ENCODE measurements around the gene CPEB2.
A peak's percentile ranks its signal among the peaks of the same experiment; 100 is the strongest.
"Not testable (repeated sequence)": the region's sequence is repeated elsewhere in the genome, so short reads cannot be mapped to it uniquely, and the experiment has no call there.

CPEB2 gene

GRCh38 chr4:15084780-15085179 lies 82.5 kb downstream of the CPEB2 start:
- TF ChIP-seq Cebpa-rat (IDR thresholded peaks at IDR 0.05) = no peak
- Histone ChIP-seq H3K4me1 (no peaks in the 10 kb centered on the region), H3K9me3 (replicated peaks in 1 of 11) (peaks cover 15 to 23% (median 19%) of the 10 kb centered on the region in 11 experiments), H3K27ac (no peak overlapping the region), H3K36me3 (no peaks in the 10 kb centered on the region), H3K4me2 (no peak overlapping the region), H3K4me3 (no peak overlapping the region), H3K9ac (no peak overlapping the region), H3K27me3 (no peaks in the 10 kb centered on the region), H4K20me1 (no peaks in the 10 kb centered on the region)

- not testable (repeated sequence) for H4K20me1 ChIP-seq, H3K4me3 ChIP-seq, H3K4me1 ChIP-seq
These were observed 83.5 kb downstream of the CPEB2 start for GRCh38 chr4:15085762-15086161.

GRCh38 chr4:15086259-15086658 lies 84.0 kb downstream of the CPEB2 start:
- H3K27me3 ChIP-seq, H3K9ac ChIP-seq, H3K36me3 ChIP-seq, H3K27ac ChIP-seq, H4K20me1 ChIP-seq, H3K4me3 ChIP-seq, H3K4me1 ChIP-seq, H3K4me2 ChIP-seq: not testable (repeated sequence)
- H3K9me3 ChIP-seq (replicated peaks in 1 of 11) = peaks cover 15 to 23% (median 19%) of the 10 kb centered on the region in 11 experiments

More at GRCh38 chr4:15085762-15086161, 83.5 kb downstream of the CPEB2 start:
- not testable (repeated sequence) for H3K27me3 ChIP-seq, H3K9ac ChIP-seq, H3K27ac ChIP-seq, H3K36me3 ChIP-seq, H3K4me2 ChIP-seq
- peaks cover 15 to 23% (median 19%) of the 10 kb centered on the region in 11 experiments for H3K9me3 ChIP-seq (replicated peaks in 1 of 11)

- H4K20me1 ChIP-seq = no peaks in the 10 kb centered on the region
- no peak overlapping the region for H3K27ac ChIP-seq
- no peak for TF ChIP-seq Cebpa-rat (IDR thresholded peaks at IDR 0.05)
These were observed 86.2 kb downstream of the CPEB2 start for GRCh38 chr4:15088394-15089035.

GRCh38 chr4:15089979-15090378 lies 87.7 kb downstream of the CPEB2 start:
- TF ChIP-seq Cebpa-rat (IDR thresholded peaks at IDR 0.05) = no peak
- no peaks in the 10 kb centered on the region for H3K4me1 ChIP-seq
- H3K36me3 ChIP-seq = no peaks in the 10 kb centered on the region
- H3K27me3 ChIP-seq = no peaks in the 10 kb centered on the region
- no peak overlapping the region for H3K27ac ChIP-seq
- no peak overlapping the region for H3K4me3 ChIP-seq
- no peak overlapping the region for H3K9ac ChIP-seq
- no peak overlapping the region for H3K4me2 ChIP-seq
- no peaks in the 10 kb centered on the region for H4K20me1 ChIP-seq
- peaks cover 15 to 22% (median 19%) of the 10 kb centered on the region in 11 experiments for H3K9me3 ChIP-seq (replicated peaks in 1 of 11)

More at GRCh38 chr4:15088394-15089035, 86.2 kb downstream of the CPEB2 start:
- Histone ChIP-seq H3K4me3 (no peak overlapping the region), H3K9me3 (replicated peaks in 1 of 11) (peaks cover 15 to 23% (median 19%) of the 10 kb centered on the region in 11 experiments), H3K4me1 (no peaks in the 10 kb centered on the region), H3K27me3 (no peaks in the 10 kb centered on the region), H3K4me2 (no peak overlapping the region), H3K36me3 (no peaks in the 10 kb centered on the region), H3K9ac (no peak overlapping the region)

- Histone ChIP-seq H3K4me2 (no peak overlapping the region), H3K27ac (no peak overlapping the region), H3K9ac (no peak overlapping the region), H3K9me3 (replicated peaks in 1 of 11) (peaks cover 0 to 23% (median 10%) of the 10 kb centered on the region in 11 experiments; a peak in 12 of 22 replicates), H4K20me1 (no peaks in the 10 kb centered on the region), H3K36me3 (no peaks in the 10 kb centered on the region), H3K4me1 (peaks cover 0 to 5% (median 0%) of the 10 kb centered on the region in 10 experiments; a peak in 1 of 20 replicates), H3K4me3 (no peak overlapping the region), H3K27me3 (no peaks in the 10 kb centered on the region)
- TF ChIP-seq Cebpa-rat (IDR thresholded peaks at IDR 0.05) = no peak
These were observed 98.1 kb downstream of the CPEB2 start for GRCh38 chr4:15100380-15100779.

GRCh38 chr4:15100994-15101695 lies 98.9 kb downstream of the CPEB2 start:
- H3K27ac ChIP-seq = no peak overlapping the region
- no peak for TF ChIP-seq Cebpa-rat (IDR thresholded peaks at IDR 0.05)
- H3K4me3 ChIP-seq = no peak overlapping the region
- H3K4me2 ChIP-seq = no peak overlapping the region
- H3K9ac ChIP-seq = no peak overlapping the region
- H3K9me3 ChIP-seq (replicated peaks in 1 of 11) = peaks cover 0 to 23% (median 10%) of the 10 kb centered on the region in 11 experiments; a peak in 12 of 22 replicates
- no peaks in the 10 kb centered on the region for H3K36me3 ChIP-seq
- H4K20me1 ChIP-seq = no peaks in the 10 kb centered on the region
- no peaks in the 10 kb centered on the region for H3K27me3 ChIP-seq
- peaks cover 0 to 5% (median 0%) of the 10 kb centered on the region in 10 experiments; a peak in 1 of 20 replicates for H3K4me1 ChIP-seq

- Histone ChIP-seq H3K27ac (no peak overlapping the region), H3K27me3 (no peaks in the 10 kb centered on the region), H3K4me1 (peaks cover 0 to 5% (median 0%) of the 10 kb centered on the region in 10 experiments; a peak in 1 of 20 replicates), H3K36me3 (no peaks in the 10 kb centered on the region), H3K9ac (no peak overlapping the region), H3K4me3 (no peak overlapping the region), H3K4me2 (peak overlapping the region in 2 of 11 experiments; percentile 15; a peak in 2 of 22 replicates), H4K20me1 (no peaks in the 10 kb centered on the region), H3K9me3 (replicated peaks in 1 of 11) (peaks cover 0 to 18% (median 10%) of the 10 kb centered on the region in 11 experiments; a peak in 10 of 22 replicates)
- no peak for TF ChIP-seq Cebpa-rat (IDR thresholded peaks at IDR 0.05)
These were observed 102.5 kb downstream of the CPEB2 start for GRCh38 chr4:15104825-15105224.

- Histone ChIP-seq H4K20me1 (no peaks in the 10 kb centered on the region), H3K27ac (no peak overlapping the region), H3K36me3 (no peaks in the 10 kb centered on the region), H3K4me1 (peaks cover 0 to 5% (median 0%) of the 10 kb centered on the region in 10 experiments; a peak in 1 of 20 replicates), H3K4me3 (no peak overlapping the region), H3K9me3 (replicated peaks in 1 of 11) (peaks cover 0 to 15% (median 10%) of the 10 kb centered on the region in 11 experiments; a peak in 10 of 22 replicates), H3K27me3 (no peaks in the 10 kb centered on the region), H3K4me2 (no peak overlapping the region), H3K9ac (no peak overlapping the region)
- no peak for TF ChIP-seq Cebpa-rat (IDR thresholded peaks at IDR 0.05)
These were observed 104.1 kb downstream of the CPEB2 start for GRCh38 chr4:15106399-15106798.
